ENCODE results near the gene HSPA4.
A peak's percentile ranks its signal among the peaks of the same experiment; 100 is the strongest.

Gene HSPA4

GRCh38 chr5:133108481-133108921 lies 56.7 kb downstream of the HSPA4 start:
- no peak for TF ChIP-seq CTCF (IDR thresholded peaks at IDR 0.05; ENCODE audit: poor library complexity, severe bottlenecking)
- H3K27me3 ChIP-seq (ENCODE audit: insufficient read depth, poor library complexity, severe bottlenecking): no peaks in the 10 kb centered on the region
- H3K4me1 ChIP-seq (ENCODE audit: insufficient read depth, poor library complexity, severe bottlenecking): peaks cover 4% of the 10 kb centered on the region
- ATAC-seq (ENCODE audit: low read depth) (no peak), DNase-seq (ENCODE audit: low spot score) (no peak)
- no peak overlapping the region for H3K27ac ChIP-seq (ENCODE audit: poor library complexity, severe bottlenecking)
- peaks cover 23% of the 10 kb centered on the region for H3K36me3 ChIP-seq (ENCODE audit: low read depth)
- H3K9me3 ChIP-seq (ENCODE audit: severe bottlenecking): no peaks in the 10 kb centered on the region
- H3K4me3 ChIP-seq (ENCODE audit: severe bottlenecking): no peak overlapping the region

GRCh38 chr5:133109655-133110483 lies 58.1 kb downstream of the HSPA4 start:
- no peak for DNase-seq (ENCODE audit: low spot score)
- Histone ChIP-seq H3K27me3 (ENCODE audit: insufficient read depth, poor library complexity, severe bottlenecking) (no peaks in the 10 kb centered on the region), H3K27ac (ENCODE audit: poor library complexity, severe bottlenecking) (no peak overlapping the region), H3K36me3 (ENCODE audit: low read depth) (peaks cover 10% of the 10 kb centered on the region), H3K4me1 (ENCODE audit: insufficient read depth, poor library complexity, severe bottlenecking) (peaks cover 5% of the 10 kb centered on the region), H3K4me3 (ENCODE audit: severe bottlenecking) (no peak overlapping the region), H3K9me3 (ENCODE audit: severe bottlenecking) (no peaks in the 10 kb centered on the region)
- TF ChIP-seq CTCF (IDR thresholded peaks at IDR 0.05; ENCODE audit: poor library complexity, severe bottlenecking): no peak
- ATAC-seq (ENCODE audit: low read depth): no peak

- ATAC-seq (ENCODE audit: low read depth) (no peak), DNase-seq (ENCODE audit: low spot score) (no peak)
- TF ChIP-seq CTCF (IDR thresholded peaks at IDR 0.05; ENCODE audit: poor library complexity, severe bottlenecking): no peak
- Histone ChIP-seq H3K4me1 (ENCODE audit: insufficient read depth, poor library complexity, severe bottlenecking) (peaks cover 5% of the 10 kb centered on the region), H3K27ac (ENCODE audit: poor library complexity, severe bottlenecking) (no peak overlapping the region), H3K9me3 (ENCODE audit: severe bottlenecking) (no peaks in the 10 kb centered on the region), H3K27me3 (ENCODE audit: insufficient read depth, poor library complexity, severe bottlenecking) (no peaks in the 10 kb centered on the region), H3K36me3 (ENCODE audit: low read depth) (peaks cover 1% of the 10 kb centered on the region; the same call in 1 of the 2 replicates), H3K4me3 (ENCODE audit: severe bottlenecking) (no peak overlapping the region)
These were observed 58.9 kb downstream of the HSPA4 start for GRCh38 chr5:133110709-133111108.

- ATAC-seq (ENCODE audit: low read depth) (peak; percentile 74), DNase-seq (ENCODE audit: low spot score) (no peak)
- no peaks in the 10 kb centered on the region for H3K36me3 ChIP-seq (ENCODE audit: low read depth)
- H3K4me1 ChIP-seq (ENCODE audit: insufficient read depth, poor library complexity, severe bottlenecking): peaks cover 5% of the 10 kb centered on the region
- no peak overlapping the region for H3K27ac ChIP-seq (ENCODE audit: poor library complexity, severe bottlenecking)
- TF ChIP-seq CTCF (IDR thresholded peaks at IDR 0.05; ENCODE audit: poor library complexity, severe bottlenecking): peak; percentile 97
- no peak overlapping the region for H3K4me3 ChIP-seq (ENCODE audit: severe bottlenecking)
- H3K27me3 ChIP-seq (ENCODE audit: insufficient read depth, poor library complexity, severe bottlenecking): no peaks in the 10 kb centered on the region
- no peaks in the 10 kb centered on the region for H3K9me3 ChIP-seq (ENCODE audit: severe bottlenecking)
These were observed 59.5 kb downstream of the HSPA4 start for GRCh38 chr5:133111299-133111698.

Data from RWPE2 (cell line).